Femur (tissue), 1 donor: ENCODE data around the gene DDX27.

Experiments used
- DNase-seq: peaks from one replicate; pipeline ENCODE4 v3.0.0-alpha.2; 2017

DDX27 gene

GRCh38 chr20:49293122-49293521, 73.9 kb downstream of the DDX27 start:
- DNase-seq, result no peak
